Measurements from ENCODE around the gene PTPRM. TPM values are rescaled to one million over a fixed set of nuclear protein-coding genes. Genes with fewer than 3 reads are reported as not detected.

Gene PTPRM
- total RNA-seq, 1 donor, result 84.7 TPM

DNA sequence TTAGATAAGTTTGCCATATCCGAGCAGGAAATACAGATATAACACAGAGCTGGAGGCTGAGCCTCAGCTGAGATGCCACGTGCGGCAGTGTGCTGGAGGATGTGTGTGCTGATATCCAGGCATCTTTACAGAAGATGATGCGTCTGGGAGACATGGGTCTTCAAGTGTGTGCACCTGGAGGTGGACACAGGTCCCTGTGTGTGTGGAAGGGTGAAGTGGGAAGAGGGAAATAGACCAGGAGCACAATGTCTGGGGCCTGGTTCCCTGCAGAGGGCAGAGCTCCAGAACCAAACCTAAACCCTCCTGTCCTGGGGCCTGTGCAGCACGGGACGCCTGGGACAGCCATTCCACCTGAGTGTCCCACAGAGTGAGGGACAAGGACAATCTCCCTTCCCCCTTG lies 861.8 kb downstream of the PTPRM start:
- no peak overlapping the region for H2AFZ ChIP-seq (ENCODE audit: low read length)
- no peak overlapping the region for H3K27ac ChIP-seq (ENCODE audit: low read depth, low read length)
- TF ChIP-seq, protein P1, sequence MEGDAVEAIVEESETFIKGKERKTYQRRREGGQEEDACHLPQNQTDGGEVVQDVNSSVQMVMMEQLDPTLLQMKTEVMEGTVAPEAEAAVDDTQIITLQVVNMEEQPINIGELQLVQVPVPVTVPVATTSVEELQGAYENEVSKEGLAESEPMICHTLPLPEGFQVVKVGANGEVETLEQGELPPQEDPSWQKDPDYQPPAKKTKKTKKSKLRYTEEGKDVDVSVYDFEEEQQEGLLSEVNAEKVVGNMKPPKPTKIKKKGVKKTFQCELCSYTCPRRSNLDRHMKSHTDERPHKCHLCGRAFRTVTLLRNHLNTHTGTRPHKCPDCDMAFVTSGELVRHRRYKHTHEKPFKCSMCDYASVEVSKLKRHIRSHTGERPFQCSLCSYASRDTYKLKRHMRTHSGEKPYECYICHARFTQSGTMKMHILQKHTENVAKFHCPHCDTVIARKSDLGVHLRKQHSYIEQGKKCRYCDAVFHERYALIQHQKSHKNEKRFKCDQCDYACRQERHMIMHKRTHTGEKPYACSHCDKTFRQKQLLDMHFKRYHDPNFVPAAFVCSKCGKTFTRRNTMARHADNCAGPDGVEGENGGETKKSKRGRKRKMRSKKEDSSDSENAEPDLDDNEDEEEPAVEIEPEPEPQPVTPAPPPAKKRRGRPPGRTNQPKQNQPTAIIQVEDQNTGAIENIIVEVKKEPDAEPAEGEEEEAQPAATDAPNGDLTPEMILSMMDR (IDR thresholded peaks at IDR 0.05; ENCODE audit: extremely low read depth, low read depth, low read length), result no peak
- DNase-seq (ENCODE audit: insufficient read length, low spot score, missing footprints), result no peak
- no peaks in the 10 kb centered on the region for H3K9me3 ChIP-seq (ENCODE audit: low read depth, low read length)
- H3K79me2 ChIP-seq (ENCODE audit: insufficient read depth, low read length), result no peaks in the 10 kb centered on the region
- H3K4me1 ChIP-seq (ENCODE audit: insufficient read depth, low read length), result peaks cover 13% of the 10 kb centered on the region
- H3K27me3 ChIP-seq (ENCODE audit: insufficient read depth, low read length), result no peaks in the 10 kb centered on the region
- H3K4me2 ChIP-seq (ENCODE audit: insufficient read depth, low read length), result no peak overlapping the region
- H3K36me3 ChIP-seq (ENCODE audit: insufficient read depth, low read length), result no peaks in the 10 kb centered on the region
- no peak overlapping the region for H3K4me3 ChIP-seq (ENCODE audit: insufficient read depth, low read length)
- H4K20me1 ChIP-seq (ENCODE audit: insufficient read depth, low read length), result no peaks in the 10 kb centered on the region

DNA sequence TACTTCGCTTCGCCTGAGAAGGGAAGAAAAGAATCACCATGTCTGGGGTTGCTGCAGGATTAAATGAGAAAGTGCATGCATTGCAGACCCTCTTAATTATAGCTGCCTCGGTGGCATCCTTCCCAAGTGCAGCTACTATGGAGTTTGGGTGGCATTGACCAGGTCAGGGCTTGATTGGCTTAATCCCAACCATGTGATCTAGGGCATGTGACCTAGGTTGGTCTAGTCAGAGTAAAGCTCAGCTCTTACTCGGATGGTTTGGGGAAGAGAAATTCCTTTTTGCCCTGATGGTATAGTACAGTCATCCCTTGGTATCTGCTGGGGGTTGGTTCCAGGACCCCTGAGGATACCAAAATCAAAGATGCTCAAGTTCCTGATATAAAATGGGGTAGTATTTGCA lies 863.9 kb downstream of the PTPRM start:
- H3K4me2 ChIP-seq (ENCODE audit: insufficient read depth, low read length), result no peak overlapping the region
- H3K4me3 ChIP-seq (ENCODE audit: insufficient read depth, low read length), result no peak overlapping the region
- H4K20me1 ChIP-seq (ENCODE audit: insufficient read depth, low read length), result no peaks in the 10 kb centered on the region
- no peaks in the 10 kb centered on the region for H3K79me2 ChIP-seq (ENCODE audit: insufficient read depth, low read length)
- peaks cover 13% of the 10 kb centered on the region for H3K27me3 ChIP-seq (ENCODE audit: insufficient read depth, low read length)
- H3K4me1 ChIP-seq (ENCODE audit: insufficient read depth, low read length), result no peaks in the 10 kb centered on the region
- no peak overlapping the region for H3K27ac ChIP-seq (ENCODE audit: low read depth, low read length)
- H2AFZ ChIP-seq (ENCODE audit: low read length), result no peak overlapping the region
- H3K9me3 ChIP-seq (ENCODE audit: low read depth, low read length), result no peaks in the 10 kb centered on the region
- no peaks in the 10 kb centered on the region for H3K36me3 ChIP-seq (ENCODE audit: insufficient read depth, low read length)
- DNase-seq (ENCODE audit: insufficient read length, low spot score, missing footprints), result no peak
- TF ChIP-seq, protein P1 (IDR thresholded peaks at IDR 0.05; ENCODE audit: extremely low read depth, low read depth, low read length), result no peak

DNA sequence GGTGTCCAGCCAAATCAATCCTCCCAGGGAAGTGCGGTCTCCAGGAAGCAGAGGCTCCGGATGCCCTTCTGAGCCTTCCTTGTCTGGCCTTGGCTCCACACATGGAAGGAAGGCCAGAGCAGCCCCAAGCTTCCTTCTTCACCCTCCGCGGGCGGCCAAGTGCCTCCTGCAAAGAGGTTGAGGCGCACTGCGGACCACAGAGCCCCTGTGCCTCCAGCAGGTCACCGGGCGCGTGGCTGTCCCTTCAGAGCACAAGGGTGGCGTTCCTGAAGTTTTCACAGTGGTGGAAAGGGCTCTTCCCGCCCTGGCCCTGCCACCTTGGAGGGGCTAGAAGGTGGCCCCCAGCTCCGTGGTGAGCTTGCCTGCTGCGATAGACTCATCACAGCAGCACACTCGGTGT lies 866.2 kb downstream of the PTPRM start:
- TF ChIP-seq, protein P1 (IDR thresholded peaks at IDR 0.05; ENCODE audit: extremely low read depth, low read depth, low read length), result no peak

DNA sequence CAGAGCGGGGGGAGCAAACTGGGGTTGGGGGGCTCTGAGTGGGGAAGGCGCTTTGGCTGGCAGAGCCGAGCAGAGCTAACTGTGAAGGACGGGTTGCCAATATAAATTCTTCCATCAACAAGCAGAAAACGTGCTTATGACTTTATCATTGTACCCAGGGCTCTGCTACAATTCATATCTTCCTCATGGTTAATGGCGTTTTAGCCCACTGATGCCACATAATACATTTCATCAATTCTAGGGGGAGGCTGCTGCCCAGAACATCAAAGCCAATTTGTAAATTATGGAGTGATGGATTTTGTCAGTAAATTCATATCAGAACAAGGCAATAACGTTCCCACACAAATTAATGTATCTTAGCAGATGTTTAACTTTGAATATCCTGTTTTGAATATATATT lies 866.7 kb downstream of the PTPRM start:
- Histone ChIP-seq H3K4me2 (ENCODE audit: insufficient read depth, low read length) (no peak overlapping the region), H3K4me3 (ENCODE audit: insufficient read depth, low read length) (no peak overlapping the region), H4K20me1 (ENCODE audit: insufficient read depth, low read length) (no peaks in the 10 kb centered on the region), H3K27me3 (ENCODE audit: insufficient read depth, low read length) (peaks cover 15% of the 10 kb centered on the region), H3K36me3 (ENCODE audit: insufficient read depth, low read length) (no peaks in the 10 kb centered on the region), H3K27ac (ENCODE audit: low read depth, low read length) (no peak overlapping the region), H3K79me2 (ENCODE audit: insufficient read depth, low read length) (no peaks in the 10 kb centered on the region), H3K9me3 (ENCODE audit: low read depth, low read length) (no peaks in the 10 kb centered on the region), H2AFZ (ENCODE audit: low read length) (no peak overlapping the region), H3K4me1 (ENCODE audit: insufficient read depth, low read length) (no peaks in the 10 kb centered on the region)
- TF ChIP-seq, protein P1 (IDR thresholded peaks at IDR 0.05; ENCODE audit: extremely low read depth, low read depth, low read length), result no peak
- DNase-seq (ENCODE audit: insufficient read length, low spot score, missing footprints), result no peak

More for the DNA sequence above, 866.2 kb downstream of the PTPRM start:
- Histone ChIP-seq H3K9me3 (ENCODE audit: low read depth, low read length) (no peaks in the 10 kb centered on the region), H3K4me3 (ENCODE audit: insufficient read depth, low read length) (no peak overlapping the region), H3K4me1 (ENCODE audit: insufficient read depth, low read length) (no peaks in the 10 kb centered on the region), H3K27me3 (ENCODE audit: insufficient read depth, low read length) (peaks cover 13% of the 10 kb centered on the region), H3K4me2 (ENCODE audit: insufficient read depth, low read length) (no peak overlapping the region), H3K36me3 (ENCODE audit: insufficient read depth, low read length) (no peaks in the 10 kb centered on the region), H3K79me2 (ENCODE audit: insufficient read depth, low read length) (no peaks in the 10 kb centered on the region), H4K20me1 (ENCODE audit: insufficient read depth, low read length) (no peaks in the 10 kb centered on the region), H2AFZ (ENCODE audit: low read length) (no peak overlapping the region), H3K27ac (ENCODE audit: low read depth, low read length) (no peak overlapping the region)
- DNase-seq (ENCODE audit: insufficient read length, low spot score, missing footprints), result no peak

Data from osteoblast (primary cell).